ENCODE data around the gene ACTA2.

GRCh38 chr10:88989423-88989822 lies 36.9 kb upstream of the ACTA2 start:
- no peak for TF ChIP-seq CTCF (IDR thresholded peaks at IDR 0.05; ENCODE audit: low read depth, low read length, missing input control)
- no peak for TF ChIP-seq RAD21 (IDR thresholded peaks at IDR 0.05)
- no peak for TF ChIP-seq MAX (IDR thresholded peaks at IDR 0.05)
- no peak for TF ChIP-seq FOXA1 (IDR thresholded peaks at IDR 0.05)
- TF ChIP-seq TAF1 (conservative IDR thresholded peaks at IDR 0.05), result no peak
- no peak for TF ChIP-seq REST (IDR thresholded peaks at IDR 0.05)
- TF ChIP-seq JUND (IDR thresholded peaks at IDR 0.05), result no peak
- no peak for TF ChIP-seq SP1 (IDR thresholded peaks at IDR 0.05)
- no peak for TF ChIP-seq GABPA (IDR thresholded peaks at IDR 0.05 in 1 of 2, conservative IDR thresholded peaks at IDR 0.05 in 1 of 2)
- no peak for TF ChIP-seq EGR1 (IDR thresholded peaks at IDR 0.05; ENCODE audit: low read depth in 2 of 2)
- no peak for TF ChIP-seq YY1 (IDR thresholded peaks at IDR 0.05)
- TF ChIP-seq HNF4G (IDR thresholded peaks at IDR 0.05), result no peak
- TF ChIP-seq, protein P1, sequence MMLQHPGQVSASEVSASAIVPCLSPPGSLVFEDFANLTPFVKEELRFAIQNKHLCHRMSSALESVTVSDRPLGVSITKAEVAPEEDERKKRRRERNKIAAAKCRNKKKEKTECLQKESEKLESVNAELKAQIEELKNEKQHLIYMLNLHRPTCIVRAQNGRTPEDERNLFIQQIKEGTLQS (IDR thresholded peaks at IDR 0.05), result no peak
- TF ChIP-seq, protein P2, sequence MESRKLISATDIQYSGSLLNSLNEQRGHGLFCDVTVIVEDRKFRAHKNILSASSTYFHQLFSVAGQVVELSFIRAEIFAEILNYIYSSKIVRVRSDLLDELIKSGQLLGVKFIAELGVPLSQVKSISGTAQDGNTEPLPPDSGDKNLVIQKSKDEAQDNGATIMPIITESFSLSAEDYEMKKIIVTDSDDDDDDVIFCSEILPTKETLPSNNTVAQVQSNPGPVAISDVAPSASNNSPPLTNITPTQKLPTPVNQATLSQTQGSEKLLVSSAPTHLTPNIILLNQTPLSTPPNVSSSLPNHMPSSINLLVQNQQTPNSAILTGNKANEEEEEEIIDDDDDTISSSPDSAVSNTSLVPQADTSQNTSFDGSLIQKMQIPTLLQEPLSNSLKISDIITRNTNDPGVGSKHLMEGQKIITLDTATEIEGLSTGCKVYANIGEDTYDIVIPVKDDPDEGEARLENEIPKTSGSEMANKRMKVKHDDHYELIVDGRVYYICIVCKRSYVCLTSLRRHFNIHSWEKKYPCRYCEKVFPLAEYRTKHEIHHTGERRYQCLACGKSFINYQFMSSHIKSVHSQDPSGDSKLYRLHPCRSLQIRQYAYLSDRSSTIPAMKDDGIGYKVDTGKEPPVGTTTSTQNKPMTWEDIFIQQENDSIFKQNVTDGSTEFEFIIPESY (IDR thresholded peaks at IDR 0.05), result no peak
